GM19043 (cell line): ENCODE results near the gene HS6ST1.

ENCODE experiments used
- ATAC-seq: cut with Tn5 transposase; IDR thresholded peaks from one replicate; pipeline ENCODE4 v1.9.1; 2021; ENCODE audit warnings: low read depth; ENCODE audit not compliant: unreplicated experiment

The HS6ST1 gene

GRCh38 chr2:128311755-128312341, 6.8 kb downstream of the HS6ST1 start:
- ATAC-seq = no peak

- ATAC-seq = no peak
Observed at GRCh38 chr2:128311216-128311754, 7.4 kb downstream of the HS6ST1 start.

- no peak for ATAC-seq
Observed at GRCh38 chr2:128310761-128311160, 7.9 kb downstream of the HS6ST1 start.

GRCh38 chr2:128310094-128310716, 8.5 kb downstream of the HS6ST1 start:
- no peak for ATAC-seq

GRCh38 chr2:128309280-128310093, 9.2 kb downstream of the HS6ST1 start:
- no peak for ATAC-seq

- no peak for ATAC-seq
Observed at GRCh38 chr2:128308889-128309279, 9.8 kb downstream of the HS6ST1 start.

- no peak for ATAC-seq
Observed at GRCh38 chr2:128308284-128308731, 10.4 kb downstream of the HS6ST1 start.

- ATAC-seq = no peak
Observed at GRCh38 chr2:128307595-128307994, 11.1 kb downstream of the HS6ST1 start.

- ATAC-seq = no peak
Observed at GRCh38 chr2:128306931-128307460, 11.7 kb downstream of the HS6ST1 start.

- ATAC-seq = no peak
Observed at GRCh38 chr2:128306081-128306930, 12.4 kb downstream of the HS6ST1 start.

GRCh38 chr2:128305555-128306080, 13.1 kb downstream of the HS6ST1 start:
- peak; percentile 71 for ATAC-seq

- ATAC-seq = no peak
Observed at GRCh38 chr2:128304715-128305554, 13.7 kb downstream of the HS6ST1 start.

- no peak for ATAC-seq
Observed at GRCh38 chr2:128304330-128304714, 14.3 kb downstream of the HS6ST1 start.

GRCh38 chr2:128303911-128304310, 14.8 kb downstream of the HS6ST1 start:
- ATAC-seq = no peak

GRCh38 chr2:128303095-128303791, 15.4 kb downstream of the HS6ST1 start:
- no peak for ATAC-seq

- no peak for ATAC-seq
Observed at GRCh38 chr2:128302744-128303067, 16.0 kb downstream of the HS6ST1 start.

GRCh38 chr2:128302011-128302743, 16.5 kb downstream of the HS6ST1 start:
- no peak for ATAC-seq

GRCh38 chr2:128301501-128301966, 17.1 kb downstream of the HS6ST1 start:
- ATAC-seq = no peak
